ENCODE results near the gene ERBB4. TPM values are rescaled to one million over a fixed set of nuclear protein-coding genes. Genes with fewer than 3 reads are reported as not detected.

The ERBB4 gene
- total RNA-seq, 1 donor from 2014 or later, result 2.6 TPM

DNA sequence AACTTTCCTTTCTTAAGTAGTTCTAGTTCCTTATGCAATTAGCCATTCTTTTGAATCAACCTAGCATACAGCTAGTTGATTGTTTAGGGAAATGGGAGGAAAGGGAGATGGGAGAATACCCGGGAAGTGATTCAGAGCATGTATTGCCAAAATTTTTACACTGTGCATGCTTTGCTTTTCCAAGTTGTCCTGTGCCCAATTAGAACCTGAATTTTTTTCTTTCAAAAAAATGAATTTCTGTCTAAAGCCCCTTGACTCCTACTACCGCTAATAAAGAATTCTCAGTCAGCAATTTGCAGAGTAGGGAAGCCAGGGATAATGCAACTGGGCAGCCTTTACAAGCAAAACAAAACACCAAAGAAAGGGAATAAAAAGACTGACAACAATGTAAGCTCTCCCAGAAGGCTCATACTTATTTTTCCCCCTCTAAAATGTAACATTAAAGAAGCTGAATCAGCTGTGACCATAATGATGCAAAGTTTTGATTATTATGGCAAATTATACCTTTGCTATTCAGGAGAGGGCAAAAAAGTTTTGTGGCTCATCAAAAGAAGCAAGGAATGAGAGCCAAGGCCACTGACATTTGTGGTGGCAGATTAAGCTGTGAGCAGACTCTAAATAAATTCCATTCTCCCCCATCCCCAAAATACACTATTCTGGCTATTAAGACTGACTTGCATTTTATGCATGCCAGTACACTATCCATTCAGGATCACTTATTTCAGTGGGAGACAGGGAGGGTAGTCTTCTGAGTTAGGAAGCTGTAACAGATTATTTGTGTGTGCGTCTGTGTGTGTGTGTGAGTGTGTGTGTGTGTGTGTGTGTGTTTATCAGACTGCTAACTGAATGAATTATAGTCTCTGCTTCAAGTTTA is 174.3 kb downstream of the ERBB4 start:
- no peak for DNase-seq (ENCODE audit: low read depth)
- TF ChIP-seq, protein P1, sequence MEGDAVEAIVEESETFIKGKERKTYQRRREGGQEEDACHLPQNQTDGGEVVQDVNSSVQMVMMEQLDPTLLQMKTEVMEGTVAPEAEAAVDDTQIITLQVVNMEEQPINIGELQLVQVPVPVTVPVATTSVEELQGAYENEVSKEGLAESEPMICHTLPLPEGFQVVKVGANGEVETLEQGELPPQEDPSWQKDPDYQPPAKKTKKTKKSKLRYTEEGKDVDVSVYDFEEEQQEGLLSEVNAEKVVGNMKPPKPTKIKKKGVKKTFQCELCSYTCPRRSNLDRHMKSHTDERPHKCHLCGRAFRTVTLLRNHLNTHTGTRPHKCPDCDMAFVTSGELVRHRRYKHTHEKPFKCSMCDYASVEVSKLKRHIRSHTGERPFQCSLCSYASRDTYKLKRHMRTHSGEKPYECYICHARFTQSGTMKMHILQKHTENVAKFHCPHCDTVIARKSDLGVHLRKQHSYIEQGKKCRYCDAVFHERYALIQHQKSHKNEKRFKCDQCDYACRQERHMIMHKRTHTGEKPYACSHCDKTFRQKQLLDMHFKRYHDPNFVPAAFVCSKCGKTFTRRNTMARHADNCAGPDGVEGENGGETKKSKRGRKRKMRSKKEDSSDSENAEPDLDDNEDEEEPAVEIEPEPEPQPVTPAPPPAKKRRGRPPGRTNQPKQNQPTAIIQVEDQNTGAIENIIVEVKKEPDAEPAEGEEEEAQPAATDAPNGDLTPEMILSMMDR (IDR thresholded peaks at IDR 0.05; ENCODE audit: insufficient read depth, low read length, poor library complexity, severe bottlenecking), result no peak
- no peak overlapping the region for H3K4me3 ChIP-seq (ENCODE audit: low read depth, low read length)
- H3K27me3 ChIP-seq (ENCODE audit: control insufficient read depth, insufficient read depth, low read length), result no peaks in the 10 kb centered on the region
- H3K36me3 ChIP-seq (ENCODE audit: control insufficient read depth, insufficient read depth, low read length), result no peaks in the 10 kb centered on the region

DNA sequence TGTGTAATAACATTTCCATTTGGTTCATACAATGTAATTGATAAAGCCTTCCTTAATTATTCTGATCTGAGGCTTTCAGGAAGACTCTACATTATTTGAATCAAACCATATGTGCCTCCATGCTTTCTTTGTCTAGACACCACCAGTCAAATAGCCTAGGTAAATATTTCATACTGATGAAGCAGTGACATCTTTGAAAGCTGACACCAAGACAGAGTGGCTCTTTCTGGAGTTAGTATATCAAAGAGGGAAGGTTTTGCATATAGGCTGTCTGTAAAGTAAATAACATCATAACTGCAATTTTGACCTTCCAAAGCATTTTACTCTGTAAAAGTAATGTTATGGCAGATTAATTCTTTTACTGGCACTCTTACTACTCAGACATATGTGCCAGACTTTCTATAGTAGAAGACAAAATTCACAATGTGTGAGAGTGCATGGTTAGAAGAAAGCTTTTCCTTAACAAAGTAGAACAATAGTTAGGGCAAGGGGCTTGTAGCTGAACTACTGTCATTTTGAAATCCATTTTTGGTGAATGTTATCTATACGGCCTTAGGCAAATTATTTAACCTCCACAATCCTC is 177.3 kb downstream of the ERBB4 start:
- TF ChIP-seq, protein P1 (IDR thresholded peaks at IDR 0.05; ENCODE audit: insufficient read depth, low read length, poor library complexity, severe bottlenecking), result no peak
- Histone ChIP-seq H3K27me3 (ENCODE audit: control insufficient read depth, insufficient read depth, low read length) (no peaks in the 10 kb centered on the region), H3K4me3 (ENCODE audit: low read depth, low read length) (no peak overlapping the region), H3K36me3 (ENCODE audit: control insufficient read depth, insufficient read depth, low read length) (no peaks in the 10 kb centered on the region)
- no peak for DNase-seq (ENCODE audit: low read depth)

DNA sequence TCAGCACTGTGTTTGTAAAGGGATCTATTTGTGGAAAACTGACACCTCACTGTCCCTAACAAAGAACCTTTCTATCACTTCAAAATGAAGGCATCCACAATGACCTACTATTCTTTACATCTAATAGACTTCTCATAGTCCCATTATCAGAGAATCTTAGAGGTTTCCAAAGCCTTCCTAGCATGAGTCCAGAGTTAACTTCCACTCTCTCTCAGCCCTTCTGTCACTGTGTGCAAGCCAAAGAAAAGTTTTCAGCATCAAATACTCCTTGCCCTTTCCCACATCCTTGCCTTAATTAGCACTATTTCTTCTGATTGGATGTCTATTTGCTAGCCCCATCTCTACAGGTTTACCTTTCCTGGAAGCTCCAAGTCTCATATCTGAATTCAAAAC is 178.5 kb downstream of the ERBB4 start:
- H3K4me3 ChIP-seq (ENCODE audit: low read depth, low read length), result no peak overlapping the region
- no peaks in the 10 kb centered on the region for H3K36me3 ChIP-seq (ENCODE audit: control insufficient read depth, insufficient read depth, low read length)
- no peaks in the 10 kb centered on the region for H3K27me3 ChIP-seq (ENCODE audit: control insufficient read depth, insufficient read depth, low read length)
- TF ChIP-seq, protein P1 (IDR thresholded peaks at IDR 0.05; ENCODE audit: insufficient read depth, low read length, poor library complexity, severe bottlenecking), result no peak
- no peak for DNase-seq (ENCODE audit: low read depth)

DNA sequence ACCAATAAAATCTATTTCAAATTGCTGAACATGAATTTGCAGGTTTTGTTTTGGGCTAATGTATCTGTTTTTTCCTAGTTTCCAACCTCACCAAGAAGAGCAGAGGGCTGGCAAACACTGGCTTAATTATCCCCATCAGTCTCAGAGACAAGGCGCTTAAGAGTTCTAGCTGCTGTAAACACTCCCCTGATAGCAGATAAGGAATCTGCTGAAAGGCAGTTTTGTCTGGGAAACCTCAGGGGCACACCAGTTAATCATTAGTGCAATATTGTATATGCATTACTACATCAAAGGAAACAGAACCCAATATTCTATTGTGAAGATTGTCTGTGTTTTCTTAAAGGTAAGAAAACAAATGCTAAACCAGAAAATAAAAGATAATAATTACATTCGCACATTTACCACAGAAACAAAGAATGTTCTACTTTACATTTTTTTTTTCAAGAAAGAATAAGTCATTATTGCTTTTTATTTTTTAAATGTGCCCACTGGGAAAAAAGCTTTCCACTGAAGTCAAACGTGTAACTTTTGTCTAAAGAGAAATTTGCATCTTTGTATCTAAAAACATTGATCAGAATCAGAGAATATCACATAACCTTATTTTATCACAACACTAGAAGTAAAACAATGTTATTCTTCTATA is 179.1 kb downstream of the ERBB4 start:
- Histone ChIP-seq H3K4me3 (ENCODE audit: low read depth, low read length) (no peak overlapping the region), H3K27me3 (ENCODE audit: control insufficient read depth, insufficient read depth, low read length) (no peaks in the 10 kb centered on the region), H3K36me3 (ENCODE audit: control insufficient read depth, insufficient read depth, low read length) (no peaks in the 10 kb centered on the region)
- DNase-seq (ENCODE audit: low read depth), result no peak
- TF ChIP-seq, protein P1 (IDR thresholded peaks at IDR 0.05; ENCODE audit: insufficient read depth, low read length, poor library complexity, severe bottlenecking), result no peak

DNA sequence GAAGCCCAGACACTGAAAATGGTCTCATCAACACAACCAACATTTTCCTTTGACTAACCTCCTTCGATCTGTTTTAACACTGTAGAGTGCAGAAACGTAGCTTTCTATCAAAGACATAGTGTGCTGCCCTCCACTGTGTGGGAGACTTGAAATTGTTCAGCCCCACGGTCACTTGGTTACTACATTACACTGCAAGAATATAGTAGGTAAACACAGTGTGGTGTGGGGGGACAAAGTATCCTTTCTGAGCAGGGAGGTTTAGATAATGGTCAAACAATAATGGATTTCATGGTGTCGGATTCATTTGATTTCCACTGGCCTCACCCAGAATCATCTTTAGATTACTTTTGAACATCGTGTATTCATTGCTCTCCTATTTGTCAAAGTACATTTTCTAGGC is 181.0 kb downstream of the ERBB4 start:
- Histone ChIP-seq H3K27me3 (ENCODE audit: control insufficient read depth, insufficient read depth, low read length) (no peaks in the 10 kb centered on the region), H3K4me3 (ENCODE audit: low read depth, low read length) (no peak overlapping the region), H3K36me3 (ENCODE audit: control insufficient read depth, insufficient read depth, low read length) (no peaks in the 10 kb centered on the region)
- TF ChIP-seq, protein P1 (IDR thresholded peaks at IDR 0.05; ENCODE audit: insufficient read depth, low read length, poor library complexity, severe bottlenecking), result no peak
- DNase-seq (ENCODE audit: low read depth), result no peak

All from kidney epithelial cell (primary cell).